HG03045 (cell line): Measurements from ENCODE around the gene PRKCA.

Experiments
- ATAC-seq: cut with Tn5 transposase; IDR thresholded peaks from one replicate; pipeline ENCODE4 v1.9.1; 2021; ENCODE audit warnings: mild to moderate bottlenecking, moderate library complexity; ENCODE audit not compliant: unreplicated experiment

The PRKCA gene

GRCh38 chr17:66817750-66818149 is 515.3 kb downstream of the PRKCA start:
- ATAC-seq, result no peak

GRCh38 chr17:66819466-66819865 is 517.1 kb downstream of the PRKCA start:
- no peak for ATAC-seq

- no peak for ATAC-seq
Observed at GRCh38 chr17:66822009-66822408, 519.6 kb downstream of the PRKCA start.

- no peak for ATAC-seq
Observed at GRCh38 chr17:66826856-66827255, 524.4 kb downstream of the PRKCA start.

- no peak for ATAC-seq
Observed at GRCh38 chr17:66829386-66829864, 527.0 kb downstream of the PRKCA start.

- ATAC-seq, result no peak
Observed at GRCh38 chr17:66829883-66830282, 527.5 kb downstream of the PRKCA start.

GRCh38 chr17:66830451-66830850 is 528.0 kb downstream of the PRKCA start:
- ATAC-seq, result no peak

GRCh38 chr17:66831383-66832210 is 529.2 kb downstream of the PRKCA start:
- no peak for ATAC-seq

- no peak for ATAC-seq
Observed at GRCh38 chr17:66833201-66833600, 530.8 kb downstream of the PRKCA start.

GRCh38 chr17:66834426-66834918 is 532.1 kb downstream of the PRKCA start:
- ATAC-seq, result no peak

- ATAC-seq, result no peak
Observed at GRCh38 chr17:66834919-66835454, 532.6 kb downstream of the PRKCA start, which contains the start of gene CACNG5. Gene CACNG5 (plus strand): TSS chr17:66835117. CDS start chr17:66877333, 42,216 bp downstream.

- ATAC-seq, result no peak
Observed at GRCh38 chr17:66835476-66835875, 533.1 kb downstream of the PRKCA start.

GRCh38 chr17:66836063-66837005 is 533.9 kb downstream of the PRKCA start:
- no peak for ATAC-seq

- ATAC-seq, result no peak
Observed at GRCh38 chr17:66837226-66837625, 534.8 kb downstream of the PRKCA start.

- ATAC-seq, result no peak
Observed at GRCh38 chr17:66837885-66838665, 535.7 kb downstream of the PRKCA start.

GRCh38 chr17:66839616-66840015 is 537.2 kb downstream of the PRKCA start:
- no peak for ATAC-seq

- ATAC-seq, result no peak
Observed at GRCh38 chr17:66840061-66840460, 537.6 kb downstream of the PRKCA start.

- ATAC-seq, result no peak
Observed at GRCh38 chr17:66841328-66841727, 538.9 kb downstream of the PRKCA start.

- no peak for ATAC-seq
Observed at GRCh38 chr17:66841744-66842143, 539.3 kb downstream of the PRKCA start.

- ATAC-seq, result no peak
Observed at GRCh38 chr17:66842505-66842904, 540.1 kb downstream of the PRKCA start.
